Stimulated activated CD8-positive, alpha-beta memory T cell treated with anti-CD3 and anti-CD28 coated beads, Interleukin-4, amount 100 ng/mL, for 4 hours (primary cell): ENCODE results near the gene SLC15A1.

Experiments used
- DNase-seq, 2 donors: peaks; one replicate each; pipeline ENCODE4 v3.0.0-alpha.2; 2020; ENCODE audit warnings: low read depth in 2 of 2, low spot score in 1 of 2

SLC15A1 gene

GRCh38 chr13:98781905-98782304, 29.4 kb upstream of the SLC15A1 start:
- DNase-seq: no peak

GRCh38 chr13:98781470-98781869, 29.0 kb upstream of the SLC15A1 start:
- no peak for DNase-seq

- no peak for DNase-seq
Observed at GRCh38 chr13:98781045-98781444, 28.6 kb upstream of the SLC15A1 start.

GRCh38 chr13:98780451-98780850, 28.0 kb upstream of the SLC15A1 start:
- DNase-seq: no peak

- no peak for DNase-seq
Observed at GRCh38 chr13:98779695-98780094, 27.2 kb upstream of the SLC15A1 start.

GRCh38 chr13:98778749-98779148, 26.3 kb upstream of the SLC15A1 start:
- no peak for DNase-seq

DNA sequence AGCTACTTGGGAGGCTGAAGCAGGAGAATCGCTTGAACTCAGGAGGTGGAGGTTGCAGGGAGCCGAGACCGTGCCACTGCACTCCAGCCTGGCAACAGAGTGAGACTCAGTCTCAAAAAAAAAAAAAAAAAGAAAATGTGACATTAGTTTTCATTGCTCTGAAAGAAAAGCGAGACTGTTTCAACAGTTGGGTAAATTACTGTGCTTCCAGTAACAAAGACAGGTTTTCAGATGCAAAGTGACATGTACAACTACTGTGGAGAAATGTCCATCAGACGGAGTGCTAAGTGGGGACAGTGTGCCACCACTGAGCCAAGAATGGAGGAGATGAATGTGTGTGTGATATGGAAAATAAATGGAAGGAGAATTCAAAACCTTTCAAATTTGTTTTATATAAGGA, 24.2 kb upstream of the SLC15A1 start:
- no peak for DNase-seq

DNA sequence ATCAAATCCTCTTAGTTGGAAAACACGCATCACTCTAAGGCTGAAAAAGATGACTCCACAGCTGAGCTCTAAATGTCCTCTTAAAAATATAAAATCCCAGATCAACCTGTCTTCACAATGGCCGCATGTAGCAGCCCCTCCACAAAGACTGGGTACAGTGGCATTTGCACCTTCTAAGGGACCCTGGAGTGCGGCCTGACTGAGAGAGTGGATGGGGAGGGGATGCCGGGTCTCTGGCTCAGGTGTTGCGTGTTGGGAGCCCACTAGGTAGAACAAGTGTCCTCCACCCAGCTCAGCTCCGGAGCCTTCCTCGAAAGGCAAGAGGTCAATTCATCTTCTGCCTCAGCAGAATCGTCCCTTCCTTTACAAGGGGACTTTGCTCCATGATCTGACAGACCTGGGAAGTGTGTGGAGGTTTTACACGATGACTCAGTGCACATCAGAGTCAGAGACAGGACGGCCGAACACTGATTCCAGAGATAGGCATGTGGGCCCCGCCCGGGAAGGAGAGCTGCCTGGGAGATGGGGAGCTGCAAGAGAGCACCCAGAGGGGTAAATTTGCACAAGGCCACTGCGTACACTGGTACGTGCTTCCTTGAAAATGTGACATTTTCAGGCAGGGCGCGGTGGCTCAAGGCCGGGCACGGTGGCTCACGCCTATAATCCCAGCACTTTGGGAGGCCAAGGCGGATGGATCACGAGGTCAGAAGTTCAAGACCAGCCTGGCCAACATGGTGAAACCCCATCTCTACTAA, 23.5 kb upstream of the SLC15A1 start:
- DNase-seq: no peak

DNA sequence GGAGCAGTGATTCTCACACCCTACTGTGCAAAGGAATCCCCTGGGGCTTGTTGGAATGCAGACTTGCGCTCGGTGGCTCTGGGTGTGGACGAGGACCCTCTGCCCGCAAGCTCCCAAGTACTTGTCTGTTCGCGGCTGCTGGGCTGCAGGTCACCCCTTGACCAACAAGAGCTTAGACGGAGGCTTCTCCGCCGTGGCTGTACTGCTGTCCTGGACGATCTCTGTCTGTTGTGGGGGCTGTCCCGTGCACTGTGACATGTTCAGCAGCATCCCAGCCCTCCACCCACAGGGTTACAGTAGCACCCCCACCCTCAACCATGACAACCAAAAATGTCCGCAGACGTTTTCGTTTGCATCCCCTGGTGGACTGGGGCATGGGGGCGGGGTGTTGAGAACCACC, 22.9 kb upstream of the SLC15A1 start:
- DNase-seq: no peak

DNA sequence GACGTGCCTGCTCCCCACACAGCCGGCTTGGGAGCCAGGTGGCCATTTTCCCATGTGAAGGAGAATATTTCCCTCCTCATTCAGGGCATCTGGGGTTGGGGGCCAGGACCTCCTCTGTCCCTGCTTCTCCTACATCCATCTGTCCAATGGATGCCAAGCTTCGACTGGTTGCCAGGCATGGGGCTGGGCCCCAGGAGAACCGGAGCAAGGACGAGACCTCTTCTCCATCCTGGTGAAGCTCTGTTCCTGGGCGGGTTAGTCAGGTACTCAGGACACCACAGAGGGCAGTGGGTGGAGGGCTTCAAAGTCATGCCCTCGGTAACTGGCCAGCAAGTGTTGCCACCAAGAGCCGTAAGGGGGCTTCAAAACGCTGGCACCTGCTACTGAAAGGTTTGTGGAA, 22.3 kb upstream of the SLC15A1 start:
- no peak for DNase-seq

- DNase-seq: no peak
Observed at GRCh38 chr13:98773921-98774320, 21.4 kb upstream of the SLC15A1 start.

GRCh38 chr13:98772794-98773452, 20.5 kb upstream of the SLC15A1 start:
- DNase-seq: no peak

GRCh38 chr13:98771838-98772611, 19.6 kb upstream of the SLC15A1 start:
- DNase-seq: no peak

DNA sequence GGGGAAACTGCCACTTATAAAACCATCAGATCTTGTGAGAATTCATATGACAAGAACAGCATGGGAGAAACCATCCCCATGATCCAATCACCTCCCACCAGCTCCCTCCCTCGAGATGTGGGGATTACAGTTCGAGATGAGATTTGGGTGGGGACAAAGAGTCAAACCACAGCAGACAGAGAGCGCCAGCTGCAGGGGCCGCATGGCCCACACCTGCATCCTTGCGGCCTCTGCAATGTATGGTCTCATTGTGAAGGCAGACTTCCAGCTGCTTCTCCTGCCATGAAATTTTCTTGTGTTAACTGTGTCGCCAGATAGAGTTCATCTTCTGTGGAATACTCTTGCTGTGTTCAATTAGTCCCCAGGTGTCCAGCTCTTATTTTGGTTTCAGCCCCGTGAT, 17.3 kb upstream of the SLC15A1 start:
- no peak for DNase-seq

DNA sequence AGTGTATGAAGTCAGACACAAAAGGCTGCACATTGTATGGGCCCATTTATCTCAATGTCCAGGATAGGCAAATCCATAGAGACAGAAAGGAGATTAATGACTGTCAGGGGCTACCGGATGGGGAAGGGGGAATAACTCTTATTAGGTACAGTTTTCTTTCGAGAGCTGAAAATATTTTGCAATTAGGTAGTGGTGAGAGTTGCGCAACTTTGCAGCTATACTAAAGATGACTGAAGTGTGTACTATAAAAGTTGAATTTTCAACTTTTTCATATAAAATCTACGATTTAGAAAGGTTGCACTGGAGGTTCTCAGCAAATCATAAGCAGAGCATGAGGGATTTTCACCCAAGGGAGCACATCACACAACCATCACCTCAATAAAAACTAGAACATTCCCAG, 16.1 kb upstream of the SLC15A1 start:
- no peak for DNase-seq

GRCh38 chr13:98766697-98767096, 14.2 kb upstream of the SLC15A1 start:
- DNase-seq: no peak

DNA sequence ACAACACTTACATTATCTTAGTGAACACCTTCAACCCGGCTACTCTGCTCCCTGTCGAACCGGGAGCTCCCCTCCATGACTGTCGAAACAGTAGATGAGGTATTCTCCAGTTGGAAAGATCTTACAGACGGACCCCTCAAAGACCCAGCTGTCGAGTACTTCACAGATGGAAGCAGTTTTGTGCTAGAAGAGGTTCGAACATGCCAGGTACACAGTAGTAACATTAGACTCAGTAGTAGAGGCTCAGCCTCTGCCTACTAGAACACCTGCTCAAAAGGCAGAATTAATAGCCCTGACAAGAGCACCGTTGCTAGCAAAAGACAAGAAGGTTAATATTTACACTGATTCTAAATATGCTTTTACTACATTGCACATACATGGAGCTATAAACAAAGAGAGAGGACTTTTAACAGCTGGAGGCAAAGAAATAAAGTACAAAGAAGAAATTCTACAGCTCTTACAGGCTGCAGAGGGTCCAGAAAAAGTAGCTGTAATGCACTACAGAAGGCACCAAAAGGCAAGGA, 13.6 kb upstream of the SLC15A1 start:
- no peak for DNase-seq

DNA sequence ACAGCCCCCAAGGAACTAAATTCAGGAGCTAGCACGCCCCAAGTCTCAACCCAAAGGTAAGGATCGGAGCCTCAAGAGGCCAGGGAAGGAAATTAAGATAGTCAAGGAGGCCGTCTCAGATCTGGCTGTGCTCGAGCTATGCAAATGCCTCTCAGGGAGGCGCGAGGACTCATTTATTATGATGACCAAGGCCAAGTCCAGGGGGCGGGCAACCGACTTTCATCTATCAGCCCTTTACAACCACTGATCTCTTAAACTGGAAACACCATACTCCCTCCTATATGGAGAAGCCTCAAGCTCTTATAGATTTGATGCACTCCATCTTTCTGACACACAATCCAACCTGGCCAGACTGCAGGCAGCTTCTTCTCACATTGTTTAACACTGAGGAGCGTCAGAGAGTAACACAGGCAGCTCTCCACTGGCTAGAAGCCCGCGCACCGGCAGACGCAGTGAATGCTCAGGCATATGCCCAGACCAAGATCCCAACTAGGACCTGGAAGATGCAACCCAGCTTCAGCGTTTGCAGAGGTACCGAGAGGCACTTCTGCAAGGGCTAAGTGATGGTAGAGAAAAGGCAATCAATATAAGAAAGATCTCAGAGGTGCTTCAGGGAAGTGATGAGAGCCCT, 9.6 kb upstream of the SLC15A1 start:
- no peak for DNase-seq

DNA sequence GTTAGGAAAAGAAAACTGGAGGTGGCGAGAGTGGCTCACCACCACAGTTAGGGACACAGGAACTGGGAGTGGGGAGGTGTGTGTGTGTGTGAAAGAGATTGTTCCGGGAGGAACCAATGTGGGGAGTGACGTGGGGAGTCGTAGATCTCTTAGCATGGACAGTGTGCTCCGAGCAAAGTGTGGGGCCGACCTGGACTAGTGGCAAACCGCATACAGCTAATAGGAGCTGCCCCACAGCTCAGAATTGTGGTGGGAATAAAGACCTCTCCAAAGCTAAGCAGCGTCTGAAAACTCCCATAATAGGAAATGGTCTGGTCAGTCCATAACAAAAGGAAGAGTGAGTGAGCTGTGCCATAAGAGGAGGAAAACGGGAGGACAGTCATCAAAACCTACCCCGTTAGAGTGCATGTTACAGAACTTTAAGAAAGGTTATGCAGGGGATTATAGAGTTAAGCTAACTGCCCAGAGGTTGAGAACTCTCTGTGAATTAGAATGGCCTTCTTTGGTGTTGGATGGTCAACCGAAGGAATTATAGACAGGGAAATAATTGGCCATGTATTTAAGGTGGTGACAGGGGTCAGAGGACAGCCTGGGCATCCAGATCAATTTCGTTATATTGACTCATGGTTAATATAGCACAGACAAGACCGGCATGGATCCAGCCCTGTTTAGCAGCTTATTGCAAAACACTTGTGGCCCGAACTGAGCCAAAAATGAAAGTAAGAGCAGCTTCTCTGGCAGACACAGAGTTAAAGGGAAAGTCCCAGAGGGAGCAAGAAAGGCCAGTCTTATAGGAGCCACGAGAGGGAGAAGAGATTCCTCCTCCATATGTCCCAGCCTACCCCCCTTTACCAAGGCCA, 8.9 kb upstream of the SLC15A1 start:
- DNase-seq: no peak

- no peak for DNase-seq
Observed at GRCh38 chr13:98755729-98756128, 3.3 kb upstream of the SLC15A1 start.

DNA sequence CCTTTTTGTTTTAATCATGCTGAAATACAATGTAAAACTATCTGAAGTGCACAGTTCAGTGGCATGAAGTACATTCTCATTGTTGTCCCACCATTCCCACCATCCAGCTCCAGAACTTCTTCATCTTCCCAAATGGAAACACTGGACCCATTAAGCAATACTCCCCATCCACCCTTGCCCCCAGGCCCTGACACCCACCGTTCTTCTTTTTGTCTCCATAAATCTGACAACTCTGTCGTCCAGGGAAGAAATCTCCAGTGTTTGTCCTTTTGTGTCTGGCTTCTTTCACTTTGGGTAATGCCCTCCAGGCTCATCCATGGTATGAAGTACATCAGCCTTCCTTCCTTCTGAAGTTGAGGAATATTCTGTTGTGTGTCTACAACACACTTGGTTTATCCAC, 2.6 kb upstream of the SLC15A1 start:
- no peak for DNase-seq
